ENCODE results near the gene ZC3H7B.

DNA sequence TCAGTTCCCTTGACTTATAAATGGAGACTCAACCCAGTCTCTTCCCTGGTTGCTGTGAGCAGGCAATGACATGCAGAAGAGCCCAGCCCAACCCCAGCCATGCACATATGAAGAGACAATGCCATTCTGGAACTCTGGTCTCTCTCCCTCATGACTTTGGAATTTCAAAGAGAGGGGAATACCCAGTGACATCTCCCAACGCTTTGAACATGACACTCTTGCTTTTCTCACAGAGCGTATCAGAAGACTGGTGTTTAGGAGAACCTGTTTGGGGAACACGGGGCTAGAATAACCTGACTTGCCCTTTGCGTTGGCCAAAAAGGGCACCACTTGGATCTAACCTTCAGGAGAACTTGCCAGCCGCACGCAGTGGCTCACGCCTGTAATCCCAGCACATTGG lies 28.2 kb upstream of the ZC3H7B start:
- TF ChIP-seq CTCF (IDR thresholded peaks at IDR 0.05; ENCODE audit: extremely low read depth in 1 of 2, insufficient read depth in 1 of 2, low read depth in 1 of 2, low read length in 2 of 2) (no peak), EZH2 (IDR thresholded peaks at IDR 0.05; ENCODE audit: borderline replicate concordance, low read depth, low read length, severe bottlenecking) (no peak)

All from endothelial cell of umbilical vein (primary cell).